Activated CD4-positive, alpha-beta T cell treated with anti-CD3 and anti-CD28 coated beads, Interleukin-2, amount 10 ng/mL, durations not matched to agents 24 days and 14 days (primary cell): ENCODE results near the gene TEKT2. TPM values are rescaled to one million over a fixed set of nuclear protein-coding genes. Genes with fewer than 3 reads are reported as not detected.

Experiments used
- DNase-seq: peaks from one replicate; pipeline ENCODE4 v3.0.0; 2022
- H3K27ac Mint-ChIP-seq: one replicate; pipeline ENCODE4 v1.8.0; 2022; ENCODE audit warnings: mild to moderate bottlenecking, mixed read lengths
- H3K27me3 Mint-ChIP-seq: one replicate; pipeline ENCODE4 v1.8.0; 2022; ENCODE audit warnings: mixed read lengths
- H3K36me3 Mint-ChIP-seq: one replicate; pipeline ENCODE4 v1.8.0; 2022; ENCODE audit warnings: low read depth, mild to moderate bottlenecking, mixed read lengths
- H3K4me1 Mint-ChIP-seq: one replicate; pipeline ENCODE4 v1.8.0; 2021; ENCODE audit warnings: mixed read lengths
- H3K4me3 Mint-ChIP-seq: one replicate; pipeline ENCODE4 v1.8.0; 2022; ENCODE audit warnings: mild to moderate bottlenecking, moderate library complexity, mixed read lengths
- H3K9me3 Mint-ChIP-seq: one replicate; pipeline ENCODE4 v1.8.0; 2021; ENCODE audit warnings: mixed read lengths
- intact Hi-C: fragments of 100-400 bp; cut with micrococcal nuclease; formaldehyde crosslinking; loops from one replicate; pipeline ENCODE4 v1.15.1; 2023
- total RNA-seq: library from RNA; stranded (reverse); gene quantifications from 2 replicates; pipeline ENCODE4 v1.2.3, GENCODE V29; 2022

TEKT2 gene
- total RNA-seq, 1 donor from 2014 or later = not detected

DNA sequence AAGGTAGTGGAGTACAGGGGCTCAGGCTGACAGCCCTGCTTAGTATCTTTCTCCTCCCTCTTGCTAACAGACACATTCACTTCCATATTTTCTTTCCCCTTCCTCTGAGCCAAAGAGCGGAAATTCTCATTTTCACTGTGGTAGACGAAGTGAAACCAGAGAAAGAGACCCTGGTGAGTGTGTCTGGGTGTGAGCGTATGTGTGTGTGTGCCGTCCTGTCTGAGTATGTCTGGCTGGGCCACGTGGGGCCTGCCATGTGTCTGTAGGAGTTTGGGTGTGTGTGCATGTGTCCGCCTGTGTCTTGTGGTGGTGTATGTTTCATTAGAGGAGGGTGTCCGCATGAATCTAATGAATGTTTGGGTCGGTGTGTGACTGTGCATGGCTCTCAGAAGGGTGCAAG, 39.5 kb downstream of the TEKT2 start:
- H3K27ac Mint-ChIP-seq = peak overlapping the region; percentile 22
- H3K4me1 Mint-ChIP-seq = peaks cover 17% of the 10 kb centered on the region
- DNase-seq = no peak
- peak overlapping the region; percentile 6 for H3K4me3 Mint-ChIP-seq
- H3K27me3 Mint-ChIP-seq = peaks cover 44% of the 10 kb centered on the region
- no peaks in the 10 kb centered on the region for H3K36me3 Mint-ChIP-seq
- no peaks in the 10 kb centered on the region for H3K9me3 Mint-ChIP-seq
- intact Hi-C loops = no loop called here

DNA sequence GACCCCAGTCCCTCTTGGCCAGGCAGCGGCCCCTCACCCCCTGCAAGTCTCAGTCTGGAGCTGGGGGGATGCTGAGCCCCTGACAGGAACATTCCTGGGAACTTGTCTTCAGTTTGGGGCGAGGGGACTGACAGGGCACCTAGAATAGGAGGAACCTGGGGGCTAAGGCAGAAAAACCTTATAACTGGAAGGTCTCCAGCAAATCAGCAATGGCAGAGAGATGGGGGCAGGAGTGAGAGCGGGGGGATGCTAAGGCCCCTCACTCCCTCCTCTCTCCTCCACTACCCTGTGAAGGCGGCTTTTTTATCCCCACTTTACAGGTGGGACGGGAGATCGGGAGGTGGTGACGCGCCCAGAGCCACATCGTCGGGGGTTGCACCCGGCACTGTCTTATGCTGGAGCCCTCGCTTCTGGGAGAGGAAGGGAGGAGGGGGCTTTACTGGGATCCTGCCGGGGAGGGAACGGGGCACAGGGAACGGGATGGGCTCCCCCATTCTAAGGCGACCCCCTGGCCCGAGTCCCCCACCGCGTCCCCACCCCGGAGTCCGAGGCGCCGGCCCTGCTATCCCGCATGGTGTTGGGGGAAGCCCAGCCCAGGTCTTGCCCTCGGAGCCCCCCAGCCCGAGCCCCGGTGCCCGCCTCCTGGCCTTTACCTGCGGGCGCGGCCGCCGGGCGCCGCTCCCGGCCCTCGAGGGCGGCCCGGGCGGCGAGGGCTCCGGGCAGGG, 40.7 kb downstream of the TEKT2 start:
- no peaks in the 10 kb centered on the region for H3K9me3 Mint-ChIP-seq
- H3K27ac Mint-ChIP-seq = no peak overlapping the region
- H3K4me1 Mint-ChIP-seq = peaks cover 17% of the 10 kb centered on the region
- H3K4me3 Mint-ChIP-seq = peak overlapping the region; percentile 51
- peaks cover 44% of the 10 kb centered on the region for H3K27me3 Mint-ChIP-seq
- no peaks in the 10 kb centered on the region for H3K36me3 Mint-ChIP-seq
- no peak for DNase-seq
- intact Hi-C loops = no loop called here

DNA sequence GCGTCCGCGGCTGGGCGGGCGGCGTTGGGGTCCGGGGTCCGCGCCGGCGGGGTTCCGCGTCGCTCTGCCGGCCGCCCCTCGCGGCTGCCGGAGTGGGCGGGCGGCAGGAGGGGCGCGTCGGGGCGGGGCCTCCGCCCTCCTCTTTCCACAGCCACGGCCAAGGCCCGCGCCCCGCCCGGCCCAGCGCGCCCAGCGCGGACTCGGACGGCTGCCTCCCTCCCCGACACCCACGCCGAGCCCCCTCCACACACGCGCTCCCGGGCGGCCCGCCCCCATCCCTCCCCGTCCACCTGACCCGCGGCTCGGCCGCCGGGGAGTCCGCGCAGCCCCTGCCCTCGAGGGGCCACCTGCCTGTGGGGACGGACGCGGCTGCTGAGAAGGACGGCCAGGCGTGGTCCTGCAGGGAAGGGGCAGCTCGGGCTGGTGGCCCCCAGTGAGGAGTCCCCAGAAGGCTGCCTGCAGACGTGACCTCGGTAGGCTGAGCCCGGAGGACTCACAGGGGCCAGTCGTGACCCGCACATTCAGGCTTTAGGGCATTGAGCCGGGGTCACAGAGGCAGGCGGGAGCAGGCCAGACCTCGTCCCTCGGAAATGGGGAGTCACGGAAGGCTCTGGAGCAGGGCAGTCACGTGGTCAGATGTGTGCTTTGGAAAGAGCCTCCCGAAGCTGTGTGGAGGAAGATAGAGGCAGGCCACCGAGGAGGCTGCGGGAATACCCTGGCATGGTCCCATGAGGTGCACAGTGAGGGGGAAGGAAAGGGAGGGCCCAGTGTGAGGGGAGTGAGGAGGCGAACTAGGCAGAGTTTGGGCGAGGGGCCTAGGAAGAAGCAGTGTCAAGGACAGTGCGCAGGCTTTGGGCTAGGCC, 41.5 kb downstream of the TEKT2 start, which contains the start of gene COL8A2:
COL8A2 (minus strand) TSS at position 94 of the 863 bp plus-strand sequence. CDS start 24,980 bp downstream, outside the sequence.
- Mint-ChIP-seq H3K4me1 (peaks cover 17% of the 10 kb centered on the region), H3K27me3 (peaks cover 42% of the 10 kb centered on the region), H3K9me3 (no peaks in the 10 kb centered on the region), H3K4me3 (peak within 1 kb of the TSS; percentile 51), H3K27ac (peak within 1 kb of the TSS; percentile 47), H3K36me3 (no peaks in the 10 kb centered on the region)
- intact Hi-C loops = no loop called here
- DNase-seq = no peak

DNA sequence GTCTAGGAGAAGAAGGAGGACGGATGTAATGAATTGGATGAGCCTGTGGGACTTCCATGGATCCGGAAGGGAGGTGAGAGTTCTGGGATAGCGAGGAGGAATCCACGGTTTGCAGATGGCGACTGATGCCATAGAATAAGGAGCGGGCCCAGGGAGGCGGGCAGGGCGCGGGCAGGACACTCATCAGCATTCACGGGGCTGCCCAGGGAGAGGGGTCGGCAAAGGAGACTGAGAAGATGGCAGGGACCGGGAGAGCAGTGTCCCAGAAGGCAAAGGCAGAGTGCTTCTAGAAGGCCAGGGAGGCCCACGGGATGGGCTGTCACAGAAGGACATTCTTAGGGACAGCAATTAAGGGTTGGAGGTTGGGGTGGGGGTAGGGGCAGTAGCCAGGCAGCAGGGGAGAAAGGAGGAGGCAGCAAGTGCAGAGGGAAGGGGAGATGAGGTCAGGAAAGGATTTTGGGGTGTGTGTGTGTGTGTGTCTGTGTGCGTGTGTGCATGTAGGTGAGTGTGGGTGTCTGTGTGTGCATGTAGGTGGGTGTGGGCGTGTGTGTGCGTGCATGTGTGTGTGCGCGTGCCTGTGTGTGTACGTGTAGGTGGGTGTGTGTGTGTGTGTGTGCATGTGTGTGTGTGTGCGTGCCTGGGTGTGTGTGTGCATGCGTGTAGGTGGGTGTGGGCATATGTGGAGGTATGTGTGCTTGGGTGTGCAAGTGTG, 42.3 kb downstream of the TEKT2 start:
- no peak overlapping the region for H3K4me3 Mint-ChIP-seq
- intact Hi-C loops = no loop called here
- no peaks in the 10 kb centered on the region for H3K9me3 Mint-ChIP-seq

DNA sequence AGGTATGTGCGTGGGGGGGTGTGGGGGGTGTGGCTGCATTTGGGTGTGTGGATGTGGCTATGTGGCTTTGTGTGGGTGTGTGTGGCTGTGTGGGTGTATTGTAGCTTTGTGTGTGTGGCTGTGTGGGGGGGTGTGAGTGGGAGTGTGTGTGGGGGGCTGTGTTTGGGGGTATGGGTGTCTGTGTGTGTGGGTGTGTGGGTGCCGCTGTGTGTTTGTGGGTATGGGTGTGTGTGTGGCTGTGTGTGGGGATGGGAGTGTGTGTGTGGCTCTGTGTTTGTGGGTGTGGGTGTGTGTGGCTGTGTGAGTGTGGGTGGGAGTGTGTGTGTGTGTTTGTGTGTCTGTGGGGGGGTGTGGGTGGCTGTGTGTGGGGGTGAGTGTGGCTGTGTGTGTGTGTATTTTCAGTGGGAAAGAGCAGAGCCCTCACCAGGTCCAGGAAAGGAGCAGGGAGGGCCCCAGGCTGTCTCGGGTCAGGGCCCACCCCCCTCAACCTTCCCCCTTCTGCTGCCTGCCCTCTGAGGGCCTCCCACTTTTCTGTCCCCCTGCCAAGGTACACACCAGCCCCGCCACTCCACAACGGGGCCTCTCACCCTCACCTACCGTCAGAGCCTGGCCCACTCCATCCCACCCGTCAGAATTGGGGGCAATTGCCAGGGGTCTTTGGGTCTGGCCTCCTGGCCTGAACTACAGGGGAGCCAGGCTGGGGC, 43.1 kb downstream of the TEKT2 start:
- H3K9me3 Mint-ChIP-seq = no peaks in the 10 kb centered on the region
- H3K27ac Mint-ChIP-seq = peak overlapping the region; percentile 4
- peaks cover 17% of the 10 kb centered on the region for H3K4me1 Mint-ChIP-seq
- H3K4me3 Mint-ChIP-seq = no peak overlapping the region
- intact Hi-C loops = no loop called here
- H3K36me3 Mint-ChIP-seq = no peaks in the 10 kb centered on the region
- DNase-seq = no peak
- peaks cover 39% of the 10 kb centered on the region for H3K27me3 Mint-ChIP-seq

More for the DNA sequence above, 42.3 kb downstream of the TEKT2 start:
- Mint-ChIP-seq H3K4me1 (peaks cover 17% of the 10 kb centered on the region), H3K27ac (peak overlapping the region; percentile 47), H3K27me3 (peaks cover 42% of the 10 kb centered on the region), H3K36me3 (no peaks in the 10 kb centered on the region)
- DNase-seq = no peak

DNA sequence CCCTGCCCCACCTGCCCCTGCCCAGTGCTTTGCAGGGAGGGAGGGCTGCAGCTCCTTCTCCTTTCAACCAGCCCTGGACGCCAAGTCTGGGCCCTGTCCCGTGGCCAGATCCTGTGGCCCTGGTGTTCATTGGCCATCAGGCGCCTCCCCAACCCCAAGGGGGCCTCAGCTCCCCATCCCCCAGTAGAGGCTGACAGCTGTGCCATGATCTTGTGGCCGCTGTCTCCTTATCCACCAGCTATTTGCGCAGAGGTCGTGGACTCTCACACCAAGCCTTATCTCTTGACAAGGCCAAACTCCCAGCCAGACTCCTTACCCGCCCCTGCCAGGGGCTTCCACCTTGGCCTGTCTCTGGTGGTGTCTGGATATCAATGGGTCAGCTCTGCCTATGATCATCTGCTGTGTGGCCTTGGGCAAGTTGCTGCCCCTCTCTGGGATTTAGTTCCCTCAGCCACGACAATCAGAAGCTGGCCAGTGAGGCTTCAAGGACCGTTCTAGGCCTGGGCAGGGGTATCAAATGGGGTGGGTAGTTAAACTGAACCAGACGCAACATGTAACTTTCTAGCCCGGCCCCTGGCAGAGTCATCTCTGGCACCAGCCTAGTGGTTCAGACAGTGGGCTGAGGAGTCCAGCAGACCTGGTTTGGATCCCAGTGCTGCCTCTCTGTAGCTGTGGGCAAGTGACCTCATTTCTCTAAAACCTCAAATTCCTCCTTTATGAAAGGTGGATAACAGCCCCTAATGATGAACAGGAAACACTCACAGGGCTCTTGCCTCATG, 44.4 kb downstream of the TEKT2 start:
- Mint-ChIP-seq H3K27me3 (peaks cover 25% of the 10 kb centered on the region), H3K36me3 (no peaks in the 10 kb centered on the region), H3K4me3 (no peak overlapping the region), H3K9me3 (no peaks in the 10 kb centered on the region), H3K4me1 (peaks cover 16% of the 10 kb centered on the region), H3K27ac (no peak overlapping the region)
- DNase-seq = no peak
- intact Hi-C loops = no loop called here

DNA sequence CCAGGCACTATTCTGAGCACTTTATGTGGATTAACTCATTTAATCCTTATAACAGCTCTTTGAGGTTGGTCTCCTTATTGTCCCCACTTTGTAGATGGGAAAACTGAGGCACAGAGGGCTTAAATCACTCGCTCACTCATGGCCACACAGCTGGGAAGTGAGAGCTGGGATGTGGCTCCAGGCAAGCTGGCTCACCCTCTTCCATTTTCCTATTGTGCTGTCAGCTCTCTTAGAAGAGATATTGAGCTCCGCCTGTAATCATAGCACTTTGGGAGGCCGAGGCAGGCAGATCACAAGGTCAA, 45.0 kb downstream of the TEKT2 start:
- peaks cover 13% of the 10 kb centered on the region for H3K4me1 Mint-ChIP-seq
- H3K36me3 Mint-ChIP-seq = no peaks in the 10 kb centered on the region
- DNase-seq = no peak
- H3K27me3 Mint-ChIP-seq = peaks cover 20% of the 10 kb centered on the region
- H3K27ac Mint-ChIP-seq = no peak overlapping the region
- H3K4me3 Mint-ChIP-seq = no peak overlapping the region
- no peaks in the 10 kb centered on the region for H3K9me3 Mint-ChIP-seq
- intact Hi-C loops = no loop called here

DNA sequence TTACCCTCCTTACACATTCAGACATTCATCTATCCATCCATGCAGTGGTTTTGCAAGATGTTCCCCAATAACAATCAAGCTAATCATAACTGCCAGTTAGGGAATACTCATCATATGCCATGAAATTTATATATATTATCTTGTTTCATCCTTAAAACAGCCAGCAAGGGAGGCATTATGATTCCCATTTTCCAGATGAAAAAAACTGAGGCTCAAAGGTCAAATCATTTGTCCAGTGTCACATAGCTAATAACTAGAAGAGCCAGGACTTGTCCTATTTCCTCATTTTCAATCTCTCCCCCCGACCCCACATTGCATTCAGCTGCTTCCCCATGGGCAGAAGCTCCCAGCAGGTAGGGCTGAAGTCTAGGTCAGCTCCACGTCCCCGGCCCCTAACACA, 48.1 kb downstream of the TEKT2 start:
- Mint-ChIP-seq H3K4me1 (peaks cover 5% of the 10 kb centered on the region), H3K36me3 (peaks cover 6% of the 10 kb centered on the region), H3K9me3 (no peaks in the 10 kb centered on the region), H3K27me3 (no peaks in the 10 kb centered on the region), H3K27ac (no peak overlapping the region), H3K4me3 (no peak overlapping the region)
- no peak for DNase-seq
- intact Hi-C loops = no loop called here

DNA sequence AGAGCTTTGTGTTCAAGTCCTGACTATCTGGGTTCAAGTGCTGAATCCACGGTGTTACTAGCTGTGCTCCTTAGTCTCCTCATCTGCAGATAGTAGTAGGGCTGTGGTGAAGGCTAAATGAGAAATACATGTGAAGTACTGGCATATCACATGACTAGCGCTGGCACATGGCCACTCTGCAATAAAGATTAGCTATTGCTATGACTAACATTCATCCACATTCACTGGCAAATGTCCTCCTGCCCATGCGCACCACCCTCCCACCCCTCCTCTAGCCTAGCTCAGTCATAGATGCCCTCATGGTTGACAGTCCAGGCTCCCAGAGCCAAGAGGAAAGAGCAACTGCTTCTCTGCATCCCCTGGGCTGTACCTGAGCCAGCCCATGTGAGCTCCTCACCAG, 49.6 kb downstream of the TEKT2 start:
- Mint-ChIP-seq H3K4me1 (peaks cover 5% of the 10 kb centered on the region), H3K27me3 (no peaks in the 10 kb centered on the region), H3K9me3 (no peaks in the 10 kb centered on the region), H3K36me3 (peaks cover 17% of the 10 kb centered on the region), H3K4me3 (no peak overlapping the region), H3K27ac (no peak overlapping the region)
- DNase-seq = no peak
- intact Hi-C loops = no loop called here

DNA sequence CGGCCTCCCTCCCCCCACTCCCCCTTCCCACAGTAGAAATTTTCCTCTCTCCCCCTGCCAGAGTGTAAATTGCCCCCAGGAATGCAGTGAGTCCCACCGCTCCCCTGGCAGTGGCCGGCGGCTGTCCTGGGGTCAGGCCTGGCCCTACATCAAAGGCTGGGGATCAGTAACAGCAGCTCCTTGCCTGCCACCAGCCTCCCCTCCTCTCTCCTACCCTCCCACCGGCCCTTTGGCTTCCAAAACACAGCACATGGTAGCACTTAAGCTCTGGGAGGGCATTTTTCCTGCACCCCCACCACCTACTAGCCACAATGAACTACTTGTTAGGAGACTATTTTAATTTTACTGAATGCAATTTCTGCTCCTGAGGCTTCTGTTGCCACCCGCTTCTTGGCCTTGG, 50.1 kb downstream of the TEKT2 start:
- Mint-ChIP-seq H3K4me3 (no peak overlapping the region), H3K36me3 (peaks cover 19% of the 10 kb centered on the region), H3K9me3 (no peaks in the 10 kb centered on the region), H3K27me3 (no peaks in the 10 kb centered on the region), H3K4me1 (peaks cover 5% of the 10 kb centered on the region), H3K27ac (no peak overlapping the region)
- no peak for DNase-seq
- intact Hi-C loops = loop anchor here (2.0 kb wide), 1 partner anchor 35 kb away; no protein-coding TSS in a partner anchor

DNA sequence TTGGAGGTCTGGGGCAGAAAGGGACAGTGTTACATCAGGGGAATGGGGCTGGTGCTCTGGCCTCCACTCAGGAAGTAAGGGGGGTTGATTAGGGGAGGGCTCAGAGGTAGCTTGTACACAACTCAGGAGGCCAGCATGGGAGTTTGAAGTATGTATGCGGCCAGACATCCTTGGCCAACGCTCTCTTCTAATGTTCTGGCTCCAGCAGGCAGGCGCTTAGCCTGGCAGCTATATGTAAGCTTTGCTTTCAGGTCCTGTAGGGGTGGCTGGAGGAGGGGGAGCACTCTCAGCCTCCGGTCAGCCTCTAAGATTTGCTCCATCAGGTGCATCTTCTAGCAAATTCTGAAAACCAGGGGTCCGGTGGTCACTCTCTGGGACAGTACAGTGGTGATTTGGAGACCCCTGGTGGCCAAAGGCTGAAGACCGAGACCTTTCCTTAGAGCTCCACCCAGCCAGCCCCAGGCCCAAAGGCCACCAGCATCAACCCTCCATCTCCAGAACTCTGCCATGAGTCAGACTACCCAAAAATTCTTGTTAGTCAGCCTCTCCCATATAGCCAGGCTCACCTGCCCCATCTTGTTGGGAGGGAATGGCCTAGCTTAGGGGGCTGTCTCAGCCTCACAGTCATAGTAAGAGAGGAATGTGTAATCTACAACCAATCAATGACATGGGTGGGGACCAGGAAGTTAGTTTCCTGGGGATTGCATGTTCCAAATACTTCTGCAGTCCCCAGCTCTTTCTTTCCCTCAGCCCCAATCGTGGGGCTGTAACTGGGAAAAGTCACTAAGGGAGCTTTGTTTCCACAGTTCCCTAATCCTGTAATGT, 50.8 kb downstream of the TEKT2 start:
- peaks cover 5% of the 10 kb centered on the region for H3K4me1 Mint-ChIP-seq
- H3K27ac Mint-ChIP-seq = no peak overlapping the region
- H3K36me3 Mint-ChIP-seq = peaks cover 24% of the 10 kb centered on the region
- no peaks in the 10 kb centered on the region for H3K9me3 Mint-ChIP-seq
- intact Hi-C loops = loop anchor here (2.0 kb wide), 1 partner anchor 36 kb away; no protein-coding TSS in a partner anchor
- peak; percentile 80 for DNase-seq
- no peaks in the 10 kb centered on the region for H3K27me3 Mint-ChIP-seq
- H3K4me3 Mint-ChIP-seq = no peak overlapping the region

DNA sequence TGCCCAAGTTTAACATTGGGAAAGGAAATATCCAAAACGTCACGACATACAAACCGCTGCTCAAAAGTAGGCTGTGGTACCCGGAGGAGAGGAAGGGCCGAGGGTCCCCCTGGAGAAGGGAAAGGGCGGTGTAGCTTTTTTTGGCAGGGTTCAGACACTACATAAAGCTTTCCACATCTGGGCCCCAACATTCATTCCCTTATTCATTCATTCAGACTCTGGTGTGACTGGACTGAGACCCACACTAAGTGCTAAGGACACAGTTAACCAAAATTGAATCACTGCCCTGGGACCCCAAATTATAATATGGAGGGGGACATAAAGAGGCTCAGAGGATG, 51.4 kb downstream of the TEKT2 start:
- no peaks in the 10 kb centered on the region for H3K27me3 Mint-ChIP-seq
- peaks cover 26% of the 10 kb centered on the region for H3K36me3 Mint-ChIP-seq
- no peak overlapping the region for H3K27ac Mint-ChIP-seq

More for the DNA sequence above, 51.4 kb downstream of the TEKT2 start:
- Mint-ChIP-seq H3K4me3 (no peak overlapping the region), H3K9me3 (no peaks in the 10 kb centered on the region), H3K4me1 (peaks cover 5% of the 10 kb centered on the region)
- intact Hi-C loops = loop anchor here (2.0 kb wide), 1 partner anchor 36 kb away; no protein-coding TSS in a partner anchor
- no peak for DNase-seq
